ENCODE data around the gene SETD2.
"Not testable (repeated sequence)": the region's sequence is repeated elsewhere in the genome, so short reads cannot be mapped to it uniquely, and the experiment has no call there.

Gene SETD2

GRCh38 chr3:47037302-47037701, 126.6 kb downstream of the SETD2 start:
- H3K79me1 ChIP-seq (ENCODE audit: low read length); H2AFZ ChIP-seq (ENCODE audit: insufficient read depth, low read length, poor library complexity); H4K91ac ChIP-seq (ENCODE audit: low read depth, low read length); H3K27me3 ChIP-seq (ENCODE audit: insufficient read depth, low read length); H3K4me3 ChIP-seq (ENCODE audit: low read depth, low read length); H3K23ac ChIP-seq (ENCODE audit: low read length); H4K12ac ChIP-seq (ENCODE audit: low read depth, low read length); H3K79me2 ChIP-seq (ENCODE audit: control insufficient read depth, insufficient read depth, low read length, poor library complexity); H3K4ac ChIP-seq (ENCODE audit: low read depth, low read length); H3K9me3 ChIP-seq (ENCODE audit: insufficient read depth, low read depth, low read length); H2BK5ac ChIP-seq (ENCODE audit: low read depth, low read length, poor library complexity); H2BK12ac ChIP-seq (ENCODE audit: low read length); H3K4me2 ChIP-seq (ENCODE audit: low read length); H3K27ac ChIP-seq (ENCODE audit: low read depth, low read length); DNase-seq; H3K14ac ChIP-seq (ENCODE audit: low read length); H4K8ac ChIP-seq (ENCODE audit: low read depth, low read length); H3K18ac ChIP-seq (ENCODE audit: low read length); H2BK120ac ChIP-seq (ENCODE audit: insufficient read depth, low read length, poor library complexity); H2AK5ac ChIP-seq (ENCODE audit: low read length); H3K4me1 ChIP-seq (ENCODE audit: control insufficient read depth in 1 of 2, insufficient read depth in 2 of 2, low read length in 2 of 2); H3K9ac ChIP-seq (ENCODE audit: low read length): not testable (repeated sequence)
- WGBS (ENCODE audit: extremely low coverage, insufficient coverage, insufficient read length): no CpG with 5 or more reads among the region's 6 CpGs
- H3K36me3 ChIP-seq (ENCODE audit: control insufficient read depth in 1 of 2, insufficient read depth in 2 of 2, low read length in 2 of 2): peaks cover 30 to 32% of the 10 kb centered on the region in 2 experiments

GRCh38 chr3:47036145-47036544, 127.8 kb downstream of the SETD2 start:
- Histone ChIP-seq H3K4me1 (ENCODE audit: control insufficient read depth in 1 of 2, insufficient read depth in 2 of 2, low read length in 2 of 2) (no peaks in the 10 kb centered on the region), H4K8ac (ENCODE audit: low read depth, low read length) (no peak overlapping the region), H4K12ac (ENCODE audit: low read depth, low read length) (no peak overlapping the region), H3K4ac (ENCODE audit: low read depth, low read length) (no peak overlapping the region), H2AFZ (ENCODE audit: insufficient read depth, low read length, poor library complexity) (no peak overlapping the region), H4K91ac (ENCODE audit: low read depth, low read length) (no peak overlapping the region), H3K36me3 (ENCODE audit: control insufficient read depth in 1 of 2, insufficient read depth in 2 of 2, low read length in 2 of 2) (peaks cover 25 to 28% of the 10 kb centered on the region in 2 experiments), H2BK12ac (ENCODE audit: low read length) (no peak overlapping the region), H2AK5ac (ENCODE audit: low read length) (no peak overlapping the region), H3K23ac (ENCODE audit: low read length) (no peak overlapping the region), H3K4me2 (ENCODE audit: low read length) (no peak overlapping the region), H3K79me2 (ENCODE audit: control insufficient read depth, insufficient read depth, low read length, poor library complexity) (no peaks in the 10 kb centered on the region), H3K27me3 (ENCODE audit: insufficient read depth, low read length) (no peaks in the 10 kb centered on the region), H3K79me1 (ENCODE audit: low read length) (no peaks in the 10 kb centered on the region), H3K18ac (ENCODE audit: low read length) (no peak overlapping the region), H3K9me3 (ENCODE audit: insufficient read depth, low read depth, low read length) (no peaks in the 10 kb centered on the region), H3K27ac (ENCODE audit: low read depth, low read length) (no peak overlapping the region), H3K9ac (ENCODE audit: low read length) (no peak overlapping the region), H3K4me3 (ENCODE audit: low read depth, low read length) (no peak overlapping the region), H3K14ac (ENCODE audit: low read length) (no peak overlapping the region), H2BK120ac (ENCODE audit: insufficient read depth, low read length, poor library complexity) (no peak overlapping the region), H2BK5ac (ENCODE audit: low read depth, low read length, poor library complexity) (no peak overlapping the region)
- WGBS (ENCODE audit: extremely low coverage, insufficient coverage, insufficient read length): no CpG with 5 or more reads among the region's 3 CpGs
- no peak for DNase-seq

- no peak overlapping the region for H4K12ac ChIP-seq (ENCODE audit: low read depth, low read length)
- no peak overlapping the region for H3K9ac ChIP-seq (ENCODE audit: low read length)
- DNase-seq: no peak
- H2AK5ac ChIP-seq (ENCODE audit: low read length): no peak overlapping the region
- no peak overlapping the region for H3K4ac ChIP-seq (ENCODE audit: low read depth, low read length)
- no peak overlapping the region for H3K27ac ChIP-seq (ENCODE audit: low read depth, low read length)
- no peak overlapping the region for H2BK12ac ChIP-seq (ENCODE audit: low read length)
- H4K91ac ChIP-seq (ENCODE audit: low read depth, low read length): no peak overlapping the region
- no peak overlapping the region for H3K4me2 ChIP-seq (ENCODE audit: low read length)
- H3K36me3 ChIP-seq (ENCODE audit: control insufficient read depth in 1 of 2, insufficient read depth in 2 of 2, low read length in 2 of 2): peaks cover 24 to 26% of the 10 kb centered on the region in 2 experiments
- no peak overlapping the region for H3K23ac ChIP-seq (ENCODE audit: low read length)
- no peak overlapping the region for H3K18ac ChIP-seq (ENCODE audit: low read length)
- H2BK5ac ChIP-seq (ENCODE audit: low read depth, low read length, poor library complexity): no peak overlapping the region
- H3K14ac ChIP-seq (ENCODE audit: low read length): no peak overlapping the region
- H3K27me3 ChIP-seq (ENCODE audit: insufficient read depth, low read length): no peaks in the 10 kb centered on the region
- no peaks in the 10 kb centered on the region for H3K9me3 ChIP-seq (ENCODE audit: insufficient read depth, low read depth, low read length)
- no peak overlapping the region for H2AFZ ChIP-seq (ENCODE audit: insufficient read depth, low read length, poor library complexity)
- H3K4me3 ChIP-seq (ENCODE audit: low read depth, low read length): no peak overlapping the region
- no peaks in the 10 kb centered on the region for H3K79me1 ChIP-seq (ENCODE audit: low read length)
- no peak overlapping the region for H4K8ac ChIP-seq (ENCODE audit: low read depth, low read length)
- WGBS (ENCODE audit: extremely low coverage, insufficient coverage, insufficient read length): no CpG with 5 or more reads among the region's 2 CpGs
- no peaks in the 10 kb centered on the region for H3K4me1 ChIP-seq (ENCODE audit: control insufficient read depth in 1 of 2, insufficient read depth in 2 of 2, low read length in 2 of 2)
- no peak overlapping the region for H2BK120ac ChIP-seq (ENCODE audit: insufficient read depth, low read length, poor library complexity)
- H3K79me2 ChIP-seq (ENCODE audit: control insufficient read depth, insufficient read depth, low read length, poor library complexity): no peaks in the 10 kb centered on the region
Observed at GRCh38 chr3:47035645-47036044, 128.3 kb downstream of the SETD2 start.

GRCh38 chr3:47034868-47035489, 128.9 kb downstream of the SETD2 start:
- no peaks in the 10 kb centered on the region for H3K79me2 ChIP-seq (ENCODE audit: control insufficient read depth, insufficient read depth, low read length, poor library complexity)

More at GRCh38 chr3:47034868-47035489, 128.9 kb downstream of the SETD2 start:
- Histone ChIP-seq H3K14ac (ENCODE audit: low read length) (no peak overlapping the region), H3K27me3 (ENCODE audit: insufficient read depth, low read length) (no peaks in the 10 kb centered on the region), H2AFZ (ENCODE audit: insufficient read depth, low read length, poor library complexity) (no peak overlapping the region), H3K23ac (ENCODE audit: low read length) (no peak overlapping the region), H3K4ac (ENCODE audit: low read depth, low read length) (no peak overlapping the region), H4K91ac (ENCODE audit: low read depth, low read length) (no peak overlapping the region), H3K27ac (ENCODE audit: low read depth, low read length) (no peak overlapping the region), H2BK5ac (ENCODE audit: low read depth, low read length, poor library complexity) (no peak overlapping the region), H4K8ac (ENCODE audit: low read depth, low read length) (no peak overlapping the region), H3K4me1 (ENCODE audit: control insufficient read depth in 1 of 2, insufficient read depth in 2 of 2, low read length in 2 of 2) (no peaks in the 10 kb centered on the region), H2BK120ac (ENCODE audit: insufficient read depth, low read length, poor library complexity) (no peak overlapping the region), H3K4me2 (ENCODE audit: low read length) (no peak overlapping the region), H3K79me1 (ENCODE audit: low read length) (no peaks in the 10 kb centered on the region), H3K9me3 (ENCODE audit: insufficient read depth, low read depth, low read length) (no peaks in the 10 kb centered on the region), H3K36me3 (ENCODE audit: control insufficient read depth in 1 of 2, insufficient read depth in 2 of 2, low read length in 2 of 2) (peaks cover 20 to 21% of the 10 kb centered on the region in 2 experiments), H3K18ac (ENCODE audit: low read length) (no peak overlapping the region), H2AK5ac (ENCODE audit: low read length) (no peak overlapping the region), H4K12ac (ENCODE audit: low read depth, low read length) (no peak overlapping the region), H3K9ac (ENCODE audit: low read length) (no peak overlapping the region), H3K4me3 (ENCODE audit: low read depth, low read length) (no peak overlapping the region), H2BK12ac (ENCODE audit: low read length) (no peak overlapping the region)
- WGBS (ENCODE audit: extremely low coverage, insufficient coverage, insufficient read length): no CpG with 5 or more reads among the region's 2 CpGs
- DNase-seq: no peak

All from trophoblast cell (in vitro differentiated cells and primary cell).